Fibroblast of mammary gland (primary cell): ENCODE measurements around the gene SEPTIN7.

Source experiments
- DNase-seq: peaks from one replicate; pipeline ENCODE4 v3.0.0-alpha.2; 2010; ENCODE audit warnings: low read depth
- H3K4me3 ChIP-seq: 2 replicates; pipeline ENCODE4 v1.5.1; 2011; ENCODE audit warnings: low read depth, mild to moderate bottlenecking, low read length, moderate library complexity; ENCODE audit not compliant: control insufficient read depth
- CTCF ChIP-seq: conservative IDR thresholded peaks from 2 replicates; pipeline ENCODE4 v1.5.1; 2011; ENCODE audit warnings: low read depth, low read length, inconsistent platforms; ENCODE audit not compliant: control insufficient read depth, insufficient read depth

SEPTIN7 gene

GRCh38 chr7:35785250-35785649 lies 15.6 kb upstream of the SEPTIN7 start:
- no peak overlapping the region for H3K4me3 ChIP-seq
- no peak for TF ChIP-seq CTCF
- no peak for DNase-seq

- no peak overlapping the region for H3K4me3 ChIP-seq
- TF ChIP-seq CTCF = no peak
- no peak for DNase-seq
Measured at GRCh38 chr7:35787925-35788324, 12.9 kb upstream of the SEPTIN7 start.

GRCh38 chr7:35792472-35792871 lies 8.4 kb upstream of the SEPTIN7 start:
- H3K4me3 ChIP-seq = no peak overlapping the region
- no peak for TF ChIP-seq CTCF
- DNase-seq = no peak

- no peak overlapping the region for H3K4me3 ChIP-seq
- TF ChIP-seq CTCF = no peak
- peak; percentile 26 for DNase-seq
Measured at GRCh38 chr7:35792873-35793489, 7.9 kb upstream of the SEPTIN7 start.

- TF ChIP-seq CTCF = no peak
- no peak overlapping the region for H3K4me3 ChIP-seq
- DNase-seq = no peak
Measured at GRCh38 chr7:35797311-35797710, 3.5 kb upstream of the SEPTIN7 start.

GRCh38 chr7:35799846-35800717 lies 775 bp upstream of the SEPTIN7 start:
- DNase-seq = peak; percentile 86
- H3K4me3 ChIP-seq = peak overlapping the region; percentile 73
- no peak for TF ChIP-seq CTCF
